PC-9 (cell line): Measurements from ENCODE around the gene POM121L2.
"Not testable (repeated sequence)": the region's sequence is repeated elsewhere in the genome, so short reads cannot be mapped to it uniquely, and the experiment has no call there.

Source experiments
- EZH2 ChIP-seq: fragments of 200-600 bp; sonication (generic); IDR thresholded peaks from 2 replicates; pipeline ENCODE4 v1.8.0; 2017; ENCODE audit warnings: antibody characterized with exemption, low read depth
- TF ChIP-seq, protein P1 (sequence below): fragments of 200-600 bp; sonication (generic); conservative IDR thresholded peaks from 2 replicates; pipeline ENCODE4 v1.6.1; 2017; ENCODE audit warnings: mixed run types, antibody characterized with exemption, mild to moderate bottlenecking, moderate library complexity

DNA sequence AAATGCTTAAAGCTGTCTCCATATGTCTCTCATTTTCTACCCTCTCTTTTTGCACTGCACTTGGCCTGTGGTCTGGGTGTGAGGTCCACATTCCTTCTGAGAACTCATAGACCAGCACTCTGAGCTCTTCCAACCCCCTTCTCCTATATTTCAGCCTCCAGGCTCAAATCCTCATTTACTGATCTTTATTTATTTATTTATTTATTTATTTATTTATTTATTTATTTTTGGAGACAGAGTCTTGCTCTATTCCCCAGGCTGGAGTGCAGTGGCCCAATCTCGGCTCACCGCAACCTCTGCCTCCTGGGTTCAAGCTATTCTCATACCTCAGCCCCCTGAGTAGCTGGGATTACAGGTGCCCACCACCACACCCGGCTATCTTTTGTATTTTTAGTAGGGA is 45.1 kb downstream of the POM121L2 start:
- not testable (repeated sequence) for TF ChIP-seq EZH2
- TF ChIP-seq, protein P1, sequence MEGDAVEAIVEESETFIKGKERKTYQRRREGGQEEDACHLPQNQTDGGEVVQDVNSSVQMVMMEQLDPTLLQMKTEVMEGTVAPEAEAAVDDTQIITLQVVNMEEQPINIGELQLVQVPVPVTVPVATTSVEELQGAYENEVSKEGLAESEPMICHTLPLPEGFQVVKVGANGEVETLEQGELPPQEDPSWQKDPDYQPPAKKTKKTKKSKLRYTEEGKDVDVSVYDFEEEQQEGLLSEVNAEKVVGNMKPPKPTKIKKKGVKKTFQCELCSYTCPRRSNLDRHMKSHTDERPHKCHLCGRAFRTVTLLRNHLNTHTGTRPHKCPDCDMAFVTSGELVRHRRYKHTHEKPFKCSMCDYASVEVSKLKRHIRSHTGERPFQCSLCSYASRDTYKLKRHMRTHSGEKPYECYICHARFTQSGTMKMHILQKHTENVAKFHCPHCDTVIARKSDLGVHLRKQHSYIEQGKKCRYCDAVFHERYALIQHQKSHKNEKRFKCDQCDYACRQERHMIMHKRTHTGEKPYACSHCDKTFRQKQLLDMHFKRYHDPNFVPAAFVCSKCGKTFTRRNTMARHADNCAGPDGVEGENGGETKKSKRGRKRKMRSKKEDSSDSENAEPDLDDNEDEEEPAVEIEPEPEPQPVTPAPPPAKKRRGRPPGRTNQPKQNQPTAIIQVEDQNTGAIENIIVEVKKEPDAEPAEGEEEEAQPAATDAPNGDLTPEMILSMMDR, result not testable (repeated sequence)
